Measurements from ENCODE around the gene INPP5A. TPM values are rescaled to one million over a fixed set of nuclear protein-coding genes. Genes with fewer than 3 reads are reported as not detected.
"Not testable (repeated sequence)": the region's sequence is repeated elsewhere in the genome, so short reads cannot be mapped to it uniquely, and the experiment has no call there.

INPP5A gene
- total RNA-seq, 1 donor = 15.9 TPM

DNA sequence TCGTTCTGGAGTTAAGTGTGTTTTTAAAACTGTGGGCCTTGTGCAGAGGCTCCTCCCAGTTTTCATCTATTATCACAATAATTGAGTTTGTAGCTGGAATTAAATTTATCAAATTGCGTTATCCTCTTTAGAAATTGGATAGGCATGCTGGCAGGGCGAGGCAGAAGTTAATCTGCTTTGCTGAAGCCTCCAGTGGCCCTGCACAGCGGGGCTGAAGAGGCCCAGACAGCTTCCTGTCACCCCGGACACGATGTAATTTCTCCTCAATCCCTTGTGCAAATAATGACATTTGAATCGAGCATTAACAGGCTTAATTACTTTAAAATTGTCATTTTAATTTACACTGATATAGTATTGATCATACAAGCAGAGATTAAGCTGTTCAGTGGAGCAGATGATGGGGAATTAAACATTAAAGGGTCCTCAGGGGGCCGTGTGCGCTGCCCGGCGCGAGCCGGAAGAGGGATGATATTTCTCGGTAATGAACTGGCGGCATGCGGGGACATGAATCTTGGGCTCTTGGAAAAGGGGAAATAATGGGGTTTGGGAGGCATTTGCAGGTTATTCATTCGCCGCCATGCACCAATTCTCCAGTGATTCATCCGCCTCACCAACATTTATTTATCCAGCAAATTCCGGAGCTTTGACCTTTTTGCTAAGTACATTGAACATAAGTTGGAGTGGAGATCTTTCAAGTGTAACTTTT, 129.9 kb downstream of the INPP5A start:
- no peak for DNase-seq (ENCODE audit: low read depth in 2 of 3, low spot score in 2 of 3)

DNA sequence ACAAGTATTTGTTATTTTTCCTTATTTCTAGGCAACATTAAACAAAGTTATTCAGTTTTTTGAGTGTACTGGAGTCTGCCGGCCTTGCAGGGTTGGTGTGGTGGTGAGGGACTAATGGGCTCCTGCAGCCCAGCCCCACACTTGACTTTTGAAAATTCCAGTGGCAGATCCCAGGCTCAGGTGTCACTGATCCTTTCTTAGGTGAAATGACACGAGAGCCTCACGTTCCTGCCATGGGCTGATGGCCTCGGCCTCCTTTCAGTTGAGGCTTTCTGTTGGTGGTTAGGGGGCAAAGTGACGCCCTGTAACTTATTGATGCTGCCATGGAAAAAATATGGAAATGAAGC, 130.4 kb downstream of the INPP5A start:
- DNase-seq (ENCODE audit: low read depth in 2 of 3, low spot score in 2 of 3) = no peak

DNA sequence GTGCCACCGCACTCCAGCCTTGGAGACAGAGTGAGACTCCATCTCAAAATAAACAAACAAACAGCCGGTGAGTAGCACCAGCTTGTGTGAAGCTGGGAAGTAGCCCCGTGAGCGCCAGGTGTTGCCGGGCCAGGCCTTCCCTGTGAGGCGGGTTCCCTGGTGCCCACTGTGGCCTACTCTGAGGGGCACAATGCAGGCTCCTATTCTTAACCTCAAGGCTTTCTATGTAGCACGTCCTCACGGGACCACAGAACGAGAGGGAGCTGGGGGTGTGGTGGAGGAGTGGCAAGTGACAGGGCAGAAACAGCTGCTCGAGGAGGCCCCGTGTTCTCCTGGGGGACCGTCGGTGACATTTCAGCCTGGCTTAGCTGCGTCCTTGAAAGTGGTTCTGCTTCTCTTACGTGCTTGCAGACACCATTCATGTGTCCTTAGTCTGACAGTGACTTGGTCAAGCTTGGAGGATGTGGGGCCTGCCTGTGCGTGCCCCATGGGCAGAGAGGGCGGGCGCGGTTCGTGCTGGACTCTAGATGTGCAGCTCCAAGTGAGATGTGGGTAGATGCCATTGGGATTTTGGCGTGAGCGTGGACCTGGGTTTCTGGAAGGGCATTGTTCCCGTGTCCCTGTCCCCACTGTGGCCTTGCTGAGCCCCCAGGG, 131.7 kb downstream of the INPP5A start:
- DNase-seq (ENCODE audit: low read depth in 2 of 3, low spot score in 2 of 3) = no peak

DNA sequence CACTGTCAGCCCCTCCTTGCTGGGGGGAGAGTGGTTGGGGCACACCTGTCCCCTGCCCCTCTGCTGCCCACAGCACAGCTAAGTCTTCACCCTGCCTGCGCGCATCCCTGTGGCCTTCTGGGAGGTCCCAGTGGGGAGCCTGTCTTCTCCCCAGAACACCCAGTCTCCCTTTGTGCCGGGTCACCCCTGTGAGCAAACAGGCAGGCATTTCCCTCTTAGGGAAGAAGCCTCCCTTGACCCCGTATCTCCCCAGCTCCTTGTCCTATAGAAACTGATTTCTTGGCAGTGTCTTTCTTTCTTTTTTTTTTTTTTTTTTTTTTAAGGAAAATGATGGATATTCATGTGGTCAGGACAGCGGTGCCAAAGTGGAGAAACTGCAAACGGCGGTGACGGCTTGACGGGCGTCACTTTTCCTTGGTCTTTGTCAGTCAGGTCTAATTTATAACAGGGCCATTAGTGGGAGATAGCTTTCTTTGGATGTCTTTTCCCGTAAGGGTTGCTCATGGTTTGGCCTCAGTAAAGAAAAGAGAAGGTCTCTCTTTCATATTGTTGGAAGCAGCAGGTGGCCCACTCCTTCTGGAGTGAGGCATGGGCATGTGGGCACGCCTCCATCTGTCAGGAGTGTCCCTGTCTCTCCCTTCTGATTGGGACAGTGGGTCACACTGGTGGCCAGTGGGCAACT, 133.1 kb downstream of the INPP5A start:
- DNase-seq (ENCODE audit: low read depth in 2 of 3, low spot score in 2 of 3) = no peak

DNA sequence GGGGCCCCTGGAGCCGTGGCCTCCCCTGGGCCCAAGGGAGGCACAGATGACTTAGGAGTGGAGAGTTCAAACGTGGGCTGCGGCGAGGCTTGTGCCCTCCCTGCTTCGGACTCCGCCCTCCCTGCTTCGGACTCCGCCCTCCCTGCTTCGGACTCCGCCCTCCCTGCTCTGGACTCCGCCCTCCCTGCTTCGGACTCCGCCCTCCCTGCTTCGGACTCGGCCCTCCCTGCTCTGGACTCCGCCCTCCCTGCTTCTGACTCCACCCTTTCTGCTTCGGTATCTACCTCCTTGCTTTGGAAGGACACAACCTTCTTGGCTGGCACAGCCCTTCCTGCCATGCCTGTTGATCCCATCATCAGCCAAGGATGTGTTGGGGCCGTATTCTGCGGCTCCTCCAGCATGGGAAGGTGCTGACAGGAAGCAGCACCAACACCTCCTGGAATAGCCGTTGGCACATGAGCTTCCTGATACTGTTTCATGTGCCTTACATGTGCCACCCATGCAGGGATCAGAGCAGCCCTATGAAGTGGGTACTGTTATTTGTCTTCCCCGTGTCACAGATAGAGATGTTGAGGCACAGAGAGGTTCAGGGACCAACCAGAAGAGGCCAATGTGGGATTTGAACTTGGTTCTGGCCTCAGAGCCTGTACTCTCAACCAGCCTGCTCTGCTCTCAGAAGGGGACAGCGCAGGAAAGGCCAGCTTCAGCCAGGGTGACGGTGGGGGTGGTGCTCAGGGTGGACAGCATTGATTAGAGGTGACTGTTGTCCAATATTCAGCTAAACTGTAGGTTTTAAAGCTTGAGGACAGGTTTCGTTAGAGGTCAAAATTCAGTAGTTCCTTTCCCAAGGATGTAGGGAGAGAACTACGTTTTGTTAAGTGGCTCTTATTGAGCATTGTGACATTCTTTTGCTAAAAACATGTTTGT, 133.9 kb downstream of the INPP5A start:
- DNase-seq (ENCODE audit: low read depth in 2 of 3, low spot score in 2 of 3) = no peak

DNA sequence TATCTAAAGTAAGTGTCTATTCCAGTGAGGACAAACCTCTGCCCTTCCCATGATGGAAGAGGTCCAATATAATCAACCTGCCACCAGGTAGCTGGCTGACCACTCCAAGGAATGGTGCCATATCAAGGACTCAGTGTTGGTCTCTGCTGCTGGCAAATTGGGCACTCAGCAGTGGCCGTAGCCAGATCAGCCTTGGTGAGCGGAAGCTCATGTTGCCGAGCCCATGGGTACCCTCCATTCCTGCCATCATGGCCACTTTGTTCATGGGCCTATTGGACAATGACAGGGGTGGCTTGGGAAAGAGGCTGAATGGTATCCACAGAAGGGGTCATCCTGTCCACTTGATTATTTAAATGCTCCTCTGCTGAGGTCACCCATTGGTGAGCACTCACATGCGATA, 136.2 kb downstream of the INPP5A start:
- not testable (repeated sequence) for DNase-seq (ENCODE audit: low read depth in 2 of 3, low spot score in 2 of 3)

DNA sequence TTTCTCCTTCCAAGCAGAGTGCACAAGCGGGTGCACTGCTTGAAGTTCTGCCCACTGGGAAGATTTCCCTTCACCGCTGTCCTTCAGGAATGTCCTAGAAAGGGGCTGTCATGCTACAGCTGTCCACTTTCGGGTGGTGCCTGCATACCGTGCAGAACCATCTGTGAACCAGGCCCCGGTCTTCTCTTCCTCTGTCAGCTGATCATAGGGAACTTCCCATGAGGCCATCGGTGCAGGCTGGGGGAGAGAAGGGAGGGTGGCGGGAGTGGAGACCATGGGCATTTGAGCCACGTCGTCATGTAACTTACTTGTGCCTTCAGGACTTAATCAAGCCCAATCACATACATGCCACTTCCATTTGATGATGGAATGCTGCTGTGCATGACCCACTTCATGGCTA, 136.7 kb downstream of the INPP5A start:
- no peak for DNase-seq (ENCODE audit: low read depth in 2 of 3, low spot score in 2 of 3)

DNA sequence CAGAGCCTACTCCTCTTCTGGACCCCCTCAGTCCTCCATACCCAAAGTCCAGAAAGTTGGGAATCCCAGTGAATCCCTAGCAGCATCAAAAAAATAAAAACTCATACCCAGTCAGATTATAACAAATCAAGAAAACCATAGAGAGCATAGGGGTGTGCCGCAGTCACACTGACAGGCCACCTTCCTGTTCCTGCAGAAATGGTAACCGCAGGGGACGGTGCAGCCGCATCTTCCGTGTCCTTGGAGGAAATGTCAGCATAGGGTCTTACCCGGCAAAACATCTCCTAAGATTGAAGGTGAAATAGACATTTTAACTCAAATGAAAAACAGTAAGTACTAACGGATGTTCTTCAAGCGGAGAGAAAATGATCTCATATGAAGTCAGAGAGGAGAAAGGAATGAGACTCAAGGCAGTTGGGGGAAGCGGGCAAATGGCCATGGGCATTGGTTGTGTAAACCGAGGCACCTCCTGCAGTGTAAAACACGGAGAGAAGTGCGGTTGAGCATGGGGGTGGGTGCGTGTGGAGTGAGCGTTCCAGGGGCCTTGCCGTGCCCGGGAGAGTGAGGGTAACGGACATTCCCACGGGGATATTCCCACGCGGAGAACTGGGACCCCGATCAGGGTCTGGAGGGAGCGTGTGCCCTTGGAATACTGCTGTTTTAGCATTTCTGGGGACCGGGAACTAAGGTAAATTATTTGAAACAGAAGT, 137.6 kb downstream of the INPP5A start:
- DNase-seq (ENCODE audit: low read depth in 2 of 3, low spot score in 2 of 3) = no peak

DNA sequence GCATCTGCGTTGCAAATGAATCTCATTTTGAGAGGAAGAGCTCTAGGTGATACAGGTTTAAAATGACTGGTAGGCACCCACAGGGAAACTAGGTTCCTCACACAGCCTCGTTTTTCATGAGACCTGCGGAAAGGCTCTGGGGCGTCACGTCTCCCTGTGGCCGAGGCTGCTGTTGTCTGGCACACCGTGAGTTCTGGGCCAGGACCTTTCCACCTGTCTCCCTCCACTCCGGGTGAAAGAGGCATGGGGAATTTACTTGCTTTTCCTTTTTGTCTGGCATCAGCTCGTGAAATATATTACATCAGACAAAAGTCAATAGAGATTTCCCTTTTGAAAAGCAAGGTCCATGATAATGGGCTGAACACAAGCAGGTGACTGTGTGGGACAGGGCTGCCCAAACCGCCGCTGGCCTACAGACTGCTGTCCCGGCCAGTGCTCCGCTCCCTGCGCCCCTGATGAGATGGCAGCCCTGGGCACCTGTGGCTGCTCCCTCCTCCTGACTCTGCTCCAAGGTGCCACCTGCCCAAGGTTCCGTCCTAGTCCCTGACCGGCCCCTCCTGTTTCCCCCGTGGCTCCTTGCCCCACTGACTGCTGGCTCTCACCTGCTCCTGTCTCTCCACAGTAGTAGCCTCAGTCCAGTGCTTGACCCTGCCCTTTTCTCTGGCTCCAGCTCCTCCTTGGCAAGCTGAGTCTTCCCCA, 138.8 kb downstream of the INPP5A start:
- no peak for DNase-seq (ENCODE audit: low read depth in 2 of 3, low spot score in 2 of 3)

DNA sequence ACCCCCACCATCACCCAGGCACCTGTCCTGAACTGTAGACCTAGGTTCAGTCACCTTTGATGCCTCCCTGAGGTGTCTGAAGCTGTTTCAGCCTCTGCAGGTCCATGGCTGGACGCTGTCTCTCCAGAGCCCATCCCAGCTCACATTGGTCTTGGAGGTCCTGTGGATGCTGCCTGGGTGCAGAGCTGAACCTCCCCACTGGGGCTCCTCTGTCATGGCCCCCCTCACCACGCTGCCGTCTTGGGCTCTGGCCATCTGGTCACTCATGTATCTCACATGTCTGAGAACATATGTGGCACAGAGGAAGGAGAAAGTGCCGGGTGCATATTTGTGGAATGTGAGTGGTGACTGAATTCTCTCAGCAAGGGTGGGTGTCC, 139.5 kb downstream of the INPP5A start:
- no peak for DNase-seq (ENCODE audit: low read depth in 2 of 3, low spot score in 2 of 3)

DNA sequence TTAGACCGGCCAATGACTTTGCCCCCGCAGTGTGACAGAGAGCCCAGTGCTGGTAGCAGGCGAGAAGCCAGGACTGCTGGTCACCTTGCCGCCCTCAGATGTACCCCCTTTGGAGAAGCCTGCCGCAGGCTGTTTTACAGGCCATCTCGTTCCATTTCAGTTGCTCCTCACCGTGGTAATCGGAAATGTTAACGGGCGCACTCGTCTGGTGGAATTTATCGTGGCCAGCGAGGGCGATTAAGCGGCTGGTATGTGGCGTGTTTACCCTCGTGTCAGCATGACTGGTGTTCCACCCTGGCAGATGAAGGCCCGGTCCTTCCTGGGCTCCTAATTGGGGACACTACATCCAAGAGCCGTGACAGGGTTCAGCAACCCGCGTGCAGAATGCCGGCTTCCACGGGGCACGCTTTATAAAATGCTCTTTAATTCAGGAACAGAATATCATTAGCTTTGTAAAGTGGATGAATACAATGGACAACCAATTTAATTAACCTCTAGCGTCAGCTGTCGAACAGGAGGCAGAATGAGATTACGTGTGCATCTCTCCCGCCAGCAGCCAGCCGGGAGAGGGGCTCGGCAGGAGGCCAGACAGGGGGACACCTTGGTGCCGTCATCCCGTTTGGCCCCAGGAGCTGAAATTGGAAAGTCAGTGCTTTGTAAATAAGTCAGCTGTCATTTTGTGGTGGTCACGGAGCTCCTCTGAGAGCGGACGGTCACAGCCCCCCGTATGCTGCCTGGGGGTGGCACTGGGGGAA, 140.1 kb downstream of the INPP5A start:
- DNase-seq (ENCODE audit: low read depth in 2 of 3, low spot score in 2 of 3) = no peak

DNA sequence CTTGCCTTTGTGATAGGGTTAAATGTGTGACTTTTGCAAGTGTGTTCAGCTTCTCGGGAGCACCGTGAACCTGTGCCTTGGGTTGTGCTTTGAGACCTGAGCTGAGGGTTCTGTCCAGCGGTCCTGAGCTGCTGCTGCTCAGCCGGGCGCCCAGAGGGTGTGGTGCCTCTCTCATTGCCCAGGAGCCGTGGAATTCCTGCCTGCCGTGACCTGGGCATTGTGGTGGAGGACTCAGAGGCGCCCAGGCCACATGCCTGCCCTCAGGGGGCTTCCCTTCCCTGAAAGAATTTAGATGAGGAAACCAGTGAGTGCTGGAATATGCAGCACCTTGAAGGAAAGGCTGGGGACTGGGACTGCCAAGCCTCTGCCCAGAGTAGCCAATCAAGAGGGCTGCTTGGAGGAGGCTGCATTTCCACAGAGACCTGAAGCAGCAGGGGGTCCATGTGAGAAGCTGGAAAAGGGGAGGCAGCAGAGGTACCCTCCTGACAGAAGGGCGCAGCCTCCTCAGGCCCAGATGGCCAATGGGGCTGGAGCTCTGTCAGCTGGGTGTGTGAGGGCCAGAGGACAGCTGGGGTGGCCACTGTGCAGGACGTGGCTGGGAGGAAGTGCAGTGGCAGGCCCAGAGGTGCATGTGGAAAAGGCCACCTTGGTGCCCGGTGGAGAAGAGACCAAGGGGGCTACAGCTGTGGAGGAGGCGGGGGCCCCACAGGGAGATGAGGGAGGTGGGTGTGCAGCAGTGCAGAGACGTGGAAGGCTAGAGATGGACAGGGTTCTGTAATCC, 141.0 kb downstream of the INPP5A start:
- no peak for DNase-seq (ENCODE audit: low read depth in 2 of 3, low spot score in 2 of 3)

DNA sequence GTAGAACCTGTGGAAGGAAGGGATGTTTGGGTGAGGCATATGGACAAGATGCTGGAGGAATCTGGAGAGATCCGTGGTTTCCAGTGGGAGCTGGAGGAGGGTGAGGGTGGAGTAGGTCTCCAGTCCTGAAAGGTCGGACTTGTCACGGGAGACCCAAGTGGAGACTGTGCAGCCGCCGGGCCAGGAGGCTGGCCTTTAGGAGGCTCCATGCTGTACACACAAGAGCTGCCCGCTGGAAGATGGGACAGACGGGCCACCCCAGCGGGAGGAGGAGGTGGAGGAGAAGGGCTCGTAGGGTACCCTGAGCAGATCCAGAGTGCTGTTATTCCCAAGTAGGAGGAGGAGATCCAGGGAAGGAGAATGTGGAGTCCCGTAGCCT, 141.6 kb downstream of the INPP5A start:
- DNase-seq (ENCODE audit: low read depth in 2 of 3, low spot score in 2 of 3) = no peak

DNA sequence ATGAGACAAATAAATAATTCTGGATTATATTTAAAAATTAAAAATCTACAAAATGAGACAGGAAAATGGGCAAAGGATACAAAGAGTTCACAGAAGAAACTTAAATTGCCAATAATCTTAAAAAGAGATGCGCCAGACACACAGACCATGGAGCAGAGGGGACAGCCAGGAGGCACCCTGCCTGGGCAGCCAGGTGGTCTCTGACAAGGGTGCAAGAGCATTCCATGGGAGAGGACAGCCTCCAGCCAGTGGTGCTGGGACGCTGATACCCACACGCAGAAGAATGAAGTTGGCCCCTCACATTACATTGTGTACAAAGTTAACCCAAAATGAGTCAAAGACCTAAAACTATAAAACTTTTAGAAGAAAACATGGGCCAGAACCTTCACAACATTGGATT, 142.1 kb downstream of the INPP5A start:
- DNase-seq (ENCODE audit: low read depth in 2 of 3, low spot score in 2 of 3) = no peak

DNA sequence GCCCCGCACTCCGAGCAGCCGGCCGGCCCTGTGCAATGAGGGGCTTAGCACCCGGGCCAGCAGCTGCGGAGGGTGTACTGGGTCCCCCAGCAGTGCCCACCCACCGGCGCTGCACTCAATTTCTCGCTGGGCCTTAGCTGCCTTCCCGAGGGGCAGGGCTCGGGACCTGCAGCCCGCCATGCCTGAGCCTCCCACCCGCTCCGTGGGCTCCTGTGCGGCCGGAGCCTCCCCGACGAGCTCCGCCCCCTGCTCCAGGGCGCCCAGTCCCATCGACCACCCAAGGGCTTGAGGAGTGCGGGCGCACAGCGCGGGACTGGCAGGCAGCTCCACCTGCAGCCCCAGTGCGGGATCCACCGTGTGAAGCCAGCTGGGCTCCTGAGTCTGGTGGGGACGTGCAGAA, 143.2 kb downstream of the INPP5A start:
- not testable (repeated sequence) for DNase-seq (ENCODE audit: low read depth in 2 of 3, low spot score in 2 of 3)

DNA sequence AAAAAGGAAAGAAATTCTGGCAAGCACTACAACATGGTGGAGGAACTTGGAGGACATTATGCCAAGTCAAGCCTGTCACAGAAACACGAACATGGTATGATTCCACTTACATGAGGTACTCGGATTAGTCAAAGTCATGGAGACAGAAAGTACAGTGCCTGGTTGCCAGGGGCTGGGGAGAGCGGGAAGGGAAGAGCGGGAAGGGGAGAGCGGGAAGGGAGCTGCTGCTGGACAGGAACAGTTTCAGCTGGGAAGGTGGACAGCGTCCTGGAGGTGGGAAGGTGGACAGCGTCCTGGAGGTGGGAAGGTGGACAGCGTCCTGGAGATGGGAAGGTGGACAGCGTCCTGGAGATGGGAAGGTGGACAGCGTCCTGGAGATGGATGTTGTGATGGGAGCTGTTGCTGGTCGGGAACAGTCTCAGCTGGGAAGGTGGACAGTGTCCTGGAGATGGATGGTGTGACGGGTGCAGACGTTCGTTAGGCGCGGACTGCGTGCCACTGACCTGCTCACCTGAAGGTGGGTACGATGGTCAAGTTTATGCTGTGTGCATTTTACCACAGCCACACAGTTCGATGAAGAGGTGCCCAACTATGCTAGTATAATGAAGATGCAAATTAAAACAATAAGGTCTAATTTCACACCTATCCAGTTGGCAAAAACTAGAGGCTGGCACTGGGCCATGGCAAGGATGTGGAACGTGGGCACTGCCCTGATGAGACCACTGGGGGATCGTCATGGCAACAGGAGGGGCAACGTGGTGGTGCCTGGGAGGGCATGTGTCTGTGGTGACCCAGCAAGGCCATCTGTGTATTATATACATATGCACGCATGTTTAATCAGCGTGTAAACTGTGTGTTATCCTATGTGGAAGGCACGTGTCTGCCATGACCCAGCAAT, 144.5 kb downstream of the INPP5A start:
- DNase-seq (ENCODE audit: low read depth in 2 of 3, low spot score in 2 of 3) = peak in 1 of 3 donors; percentile 7

DNA sequence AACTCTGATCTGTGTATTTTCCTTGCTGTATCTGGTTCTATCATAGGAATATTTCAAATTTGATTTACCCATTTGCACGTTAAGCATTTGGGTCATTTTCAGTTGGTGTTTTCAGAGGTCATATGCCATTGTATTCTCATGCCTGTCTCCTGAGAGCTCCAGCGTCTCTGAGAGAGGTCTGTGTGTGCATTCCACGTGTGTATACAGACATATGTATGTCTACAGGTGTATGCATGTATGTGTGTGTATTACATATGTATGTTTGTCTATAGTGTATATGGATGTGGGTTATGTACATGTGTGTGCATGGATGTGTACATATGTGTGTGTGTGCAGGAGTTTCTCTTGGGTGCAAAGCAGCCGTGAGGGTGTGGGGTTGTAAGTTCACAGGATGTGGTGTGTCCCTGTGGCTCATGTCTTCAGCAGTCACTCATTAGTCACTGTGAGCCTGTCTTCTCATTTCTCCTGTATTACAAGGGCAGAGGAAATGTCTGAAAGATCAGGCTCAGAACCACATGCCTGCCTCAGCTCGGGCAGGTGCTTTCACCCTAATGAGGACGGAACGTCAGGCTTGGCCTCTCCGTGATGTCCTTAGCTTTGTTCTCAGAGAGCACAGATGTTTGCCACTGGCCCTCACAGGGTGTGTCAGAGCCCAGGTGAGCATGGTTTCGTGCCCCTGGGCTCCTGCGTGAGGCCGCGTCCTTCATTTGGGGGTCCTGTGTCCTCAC, 146.7 kb downstream of the INPP5A start:
- peak in 2 of 3 donors; percentile 35 to 50 for DNase-seq (ENCODE audit: low read depth in 2 of 3, low spot score in 2 of 3)
